Measurements from ENCODE around the gene PFDN1. TPM values are rescaled to one million over a fixed set of nuclear protein-coding genes. Genes with fewer than 3 reads are reported as not detected.

The PFDN1 gene
- total and polyA plus RNA-seq, 9 of the 15 experiments (the other 6 are each of a cell fraction or from before 2014, with no cell fraction given): 45.5 to 215 (median 78.0) TPM

- Histone ChIP-seq H3K27ac (ENCODE audit: extremely low read depth, low read depth, low read length) (no peak overlapping the region), H3K4me3 (no peak overlapping the region), H3K79me2 (ENCODE audit: control insufficient read depth, insufficient read depth, low read length) (peaks cover 9% of the 10 kb centered on the region; the same call in 1 of the 3 replicates), H4K20me1 (replicated peaks; ENCODE audit: control insufficient read depth, insufficient read depth, low read length) (peaks cover 28% of the 10 kb centered on the region), H3K9me3 (replicated peaks; ENCODE audit: control insufficient read depth, insufficient read depth, low read depth, low read length) (no peaks in the 10 kb centered on the region), H3K9ac (ENCODE audit: insufficient read depth in 1 of 2, low read depth in 2 of 2, low read length in 2 of 2) (peak overlapping the region in 1 of 2 experiments; percentile 40; a peak in 1 of 4 replicates), H3K4me2 (ENCODE audit: insufficient read depth, low read length) (no peak overlapping the region), H3K9me1 (ENCODE audit: control insufficient read depth, insufficient read depth, low read length) (no peaks in the 10 kb centered on the region), H3K4me1 (replicated peaks in 1 of 2; ENCODE audit: control insufficient read depth in 2 of 2, insufficient read depth in 2 of 2, low read length in 2 of 2) (peaks cover 15 to 30% of the 10 kb centered on the region in 2 experiments), H3K27me3 (ENCODE audit: control insufficient read depth in 2 of 2, insufficient read depth in 2 of 2, low read length in 2 of 2) (no peaks in the 10 kb centered on the region), H2AFZ (ENCODE audit: low read depth, low read length) (no peak overlapping the region), H3K36me3 (ENCODE audit: control insufficient read depth, insufficient read depth, low read length) (peaks cover 34% of the 10 kb centered on the region)
- no TSS peak for BruUV-seq (replicated peaks)
- in situ Hi-C loops (cut with MboI) (loop anchor here (5.0 to 10.0 kb wide), 2 partner anchors 116 to 484 kb away; no protein-coding TSS in a partner anchor), intact Hi-C loops (cut with micrococcal nuclease) (loop anchor here (1.0 to 10.0 kb wide), 4 partner anchors 72 to 491 kb away; partner anchors contain the start of gene SRA1)
- WGBS (ENCODE audit: insufficient coverage, low coverage, missing lambda C conversion rate): 29% methylated on average over 9 of the region's 9 CpGs
- ATAC-seq (peak; percentile 83), DNase-seq (ENCODE audit: extremely low read depth in 1 of 4, low spot score in 3 of 4) (peak; percentile 40 to 85 (median 60)), FAIRE-seq (peak; percentile 94)
- ChIA-PET POLR2A (interaction anchor here (0.7 to 1.8 kb wide), 8 partner anchors 11 to 113 kb away, joined by 3 to 9 read pairs (median 3); partner anchors contain the start of gene HBEGF), CTCF (ENCODE audit: low intra/inter-chr PET ratio) (interaction anchor here (0.5 to 2.4 kb wide), 3 partner anchors 111 to 479 kb away, joined by 3 to 11 read pairs (median 4); no protein-coding TSS in a partner anchor)
- peak; percentile 98 for TF ChIP-seq TFAP4 (CRISPR knock-in tag; IDR thresholded peaks at IDR 0.05; ENCODE audit: borderline replicate concordance)
- peak; percentile 78 for TF ChIP-seq MEIS2 (IDR thresholded peaks at IDR 0.05; ENCODE audit: partially characterized antibody)
- TF ChIP-seq, protein P1, sequence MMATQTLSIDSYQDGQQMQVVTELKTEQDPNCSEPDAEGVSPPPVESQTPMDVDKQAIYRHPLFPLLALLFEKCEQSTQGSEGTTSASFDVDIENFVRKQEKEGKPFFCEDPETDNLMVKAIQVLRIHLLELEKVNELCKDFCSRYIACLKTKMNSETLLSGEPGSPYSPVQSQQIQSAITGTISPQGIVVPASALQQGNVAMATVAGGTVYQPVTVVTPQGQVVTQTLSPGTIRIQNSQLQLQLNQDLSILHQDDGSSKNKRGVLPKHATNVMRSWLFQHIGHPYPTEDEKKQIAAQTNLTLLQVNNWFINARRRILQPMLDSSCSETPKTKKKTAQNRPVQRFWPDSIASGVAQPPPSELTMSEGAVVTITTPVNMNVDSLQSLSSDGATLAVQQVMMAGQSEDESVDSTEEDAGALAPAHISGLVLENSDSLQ (IDR thresholded peaks at IDR 0.05): peak; percentile 80
- peak; percentile 12; the same call in 1 of the 2 replicates for TF ChIP-seq MEF2A (IDR thresholded peaks at IDR 0.05; ENCODE audit: control insufficient read depth, low read depth, low read length)
- TF ChIP-seq DACH1 (IDR thresholded peaks at IDR 0.05; ENCODE audit: partially characterized antibody): peak; percentile 90
- TF ChIP-seq NFIC (IDR thresholded peaks at IDR 0.05): peak; percentile 93
- TF ChIP-seq SMARCB1 (IDR thresholded peaks at IDR 0.05; ENCODE audit: insufficient read length, low read depth): no peak
- peak; percentile 43; the same call in 1 of the 2 replicates for TF ChIP-seq ZBTB7A (IDR thresholded peaks at IDR 0.05; ENCODE audit: borderline replicate concordance, control insufficient read depth, low read depth, low read length)
- no peak for TF ChIP-seq ERF (CRISPR knock-in tag; IDR thresholded peaks at IDR 0.05)
- peak; percentile 30 to 52; a peak in 3 of 4 replicates for TF ChIP-seq NRF1 (conservative IDR thresholded peaks at IDR 0.05 in 1 of 2, IDR thresholded peaks at IDR 0.05 in 1 of 2)
- TF ChIP-seq, protein P2, sequence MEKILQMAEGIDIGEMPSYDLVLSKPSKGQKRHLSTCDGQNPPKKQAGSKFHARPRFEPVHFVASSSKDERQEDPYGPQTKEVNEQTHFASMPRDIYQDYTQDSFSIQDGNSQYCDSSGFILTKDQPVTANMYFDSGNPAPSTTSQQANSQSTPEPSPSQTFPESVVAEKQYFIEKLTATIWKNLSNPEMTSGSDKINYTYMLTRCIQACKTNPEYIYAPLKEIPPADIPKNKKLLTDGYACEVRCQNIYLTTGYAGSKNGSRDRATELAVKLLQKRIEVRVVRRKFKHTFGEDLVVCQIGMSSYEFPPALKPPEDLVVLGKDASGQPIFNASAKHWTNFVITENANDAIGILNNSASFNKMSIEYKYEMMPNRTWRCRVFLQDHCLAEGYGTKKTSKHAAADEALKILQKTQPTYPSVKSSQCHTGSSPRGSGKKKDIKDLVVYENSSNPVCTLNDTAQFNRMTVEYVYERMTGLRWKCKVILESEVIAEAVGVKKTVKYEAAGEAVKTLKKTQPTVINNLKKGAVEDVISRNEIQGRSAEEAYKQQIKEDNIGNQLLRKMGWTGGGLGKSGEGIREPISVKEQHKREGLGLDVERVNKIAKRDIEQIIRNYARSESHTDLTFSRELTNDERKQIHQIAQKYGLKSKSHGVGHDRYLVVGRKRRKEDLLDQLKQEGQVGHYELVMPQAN (IDR thresholded peaks at IDR 0.05; ENCODE audit: borderline replicate concordance): no peak
- no peak for TF ChIP-seq ZNF785 (CRISPR knock-in tag; IDR thresholded peaks at IDR 0.05)
- TF ChIP-seq BHLHE40 (IDR thresholded peaks at IDR 0.05; ENCODE audit: low read length): 0 out of 2 replicates have a peak, but pooled peaks have one; percentile 27
- TF ChIP-seq TAL1 (IDR thresholded peaks at IDR 0.05): no peak
These were observed 61.8 kb downstream of the PFDN1 start for GRCh38 chr5:140240987-140241706.

All from K562 (cell line).